ELF-1 (cell line): Measurements from ENCODE around the gene MED13L.

ENCODE experiments used
- DNase-seq: peaks from one replicate; pipeline ENCODE4 v3.0.0-alpha.2; 2016; ENCODE audit warnings: low read depth, low spot score

The MED13L gene

DNA sequence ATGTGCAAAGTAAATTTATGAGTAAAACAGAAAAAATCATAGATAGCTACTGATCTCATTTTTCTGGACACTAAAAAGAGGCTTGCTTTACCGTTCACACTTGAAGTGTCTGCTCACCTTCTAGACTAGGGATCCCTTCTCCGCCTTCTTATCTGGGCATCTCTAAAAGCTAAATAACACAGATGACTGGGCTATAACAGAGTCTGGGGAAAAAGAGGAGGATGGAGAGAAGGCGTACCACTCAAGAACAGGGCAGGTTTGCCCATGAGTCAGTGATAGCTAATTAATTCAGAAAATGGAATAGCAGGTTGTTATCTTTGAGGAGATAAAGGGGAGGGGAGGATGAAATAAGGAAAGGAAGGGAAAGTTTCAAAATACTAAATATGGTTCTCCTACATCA is 185.3 kb downstream of the MED13L start:
- DNase-seq = no peak

GRCh38 chr12:116091579-116091978 is 185.9 kb downstream of the MED13L start:
- no peak for DNase-seq

DNA sequence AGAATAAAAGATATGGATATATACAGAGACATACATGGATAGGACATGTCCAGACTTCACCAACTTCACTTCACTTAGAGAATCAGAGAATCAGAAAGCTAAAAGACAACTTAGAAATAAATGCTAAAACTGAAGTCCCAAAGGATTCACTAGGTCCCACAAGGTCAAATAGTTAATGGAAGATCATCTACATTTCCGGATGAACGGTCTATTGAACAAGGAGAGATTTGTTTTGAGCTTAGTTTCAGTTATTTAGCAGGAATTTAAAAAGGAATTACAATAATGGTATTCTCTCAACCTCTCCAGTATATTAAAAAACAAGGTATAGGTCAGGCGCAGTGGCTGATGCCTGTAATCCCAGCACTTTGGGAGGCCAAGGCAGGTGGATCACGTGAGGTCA is 187.0 kb downstream of the MED13L start:
- DNase-seq = no peak

- DNase-seq = no peak
Observed at GRCh38 chr12:116089080-116089479, 188.4 kb downstream of the MED13L start.

DNA sequence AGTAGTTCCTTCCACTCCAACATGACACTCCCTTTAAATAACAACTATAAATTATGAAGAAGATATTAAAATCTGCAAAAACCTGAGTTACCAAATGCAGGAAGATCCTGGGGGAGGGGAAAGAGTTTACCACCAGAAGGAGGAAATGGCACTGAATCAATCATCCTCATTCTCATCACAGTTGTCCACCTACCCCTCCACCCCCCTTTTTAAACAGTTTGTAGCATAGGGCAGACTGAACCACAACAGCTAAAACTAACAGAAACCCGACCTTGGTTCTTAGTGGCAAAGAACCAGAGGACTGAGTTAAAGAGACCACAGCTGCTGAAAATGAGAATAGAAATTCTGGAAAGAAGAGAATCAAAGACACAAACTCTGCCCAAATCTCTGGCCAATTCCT is 189.5 kb downstream of the MED13L start:
- no peak for DNase-seq

- DNase-seq = no peak
Observed at GRCh38 chr12:116087399-116087798, 190.1 kb downstream of the MED13L start.

GRCh38 chr12:116080415-116080814 is 197.1 kb downstream of the MED13L start:
- DNase-seq = no peak

GRCh38 chr12:116078396-116078795 is 199.1 kb downstream of the MED13L start:
- no peak for DNase-seq

DNA sequence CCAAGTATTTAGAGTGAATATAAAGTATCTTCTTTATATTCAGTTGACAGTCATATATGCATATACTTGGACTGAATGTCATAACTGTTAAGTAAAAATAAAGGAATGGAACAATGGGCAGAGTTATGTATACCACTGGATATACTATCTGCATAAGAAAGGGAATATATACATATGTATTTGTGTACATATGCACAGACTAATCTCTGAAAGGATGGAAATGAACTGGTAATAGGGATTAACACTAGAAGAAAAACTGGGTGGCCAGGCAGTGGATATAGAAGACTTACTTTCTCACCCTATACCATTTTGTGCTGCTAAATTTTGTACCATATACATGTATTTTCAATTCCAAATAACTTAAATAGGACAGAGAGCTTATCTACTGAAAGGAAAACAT is 200.1 kb downstream of the MED13L start:
- DNase-seq = no peak

DNA sequence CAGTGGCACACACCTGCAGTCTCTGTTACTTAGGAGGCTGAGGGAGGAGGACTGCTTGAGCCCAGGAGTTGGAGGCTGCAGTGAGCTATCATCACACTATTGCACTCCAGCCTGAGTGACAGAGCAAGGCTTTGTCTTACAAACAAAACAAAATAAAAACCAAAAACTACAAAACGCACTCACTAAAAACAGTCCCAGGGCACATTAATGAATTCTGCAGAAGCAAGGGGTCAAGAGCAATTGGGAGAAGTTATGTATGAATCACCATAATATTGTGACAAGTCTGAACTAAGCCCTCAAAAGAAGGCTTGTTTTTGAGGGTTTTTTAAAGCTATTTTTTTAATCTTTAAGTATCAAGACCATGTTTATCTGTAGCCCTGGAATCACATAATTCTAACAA is 201.1 kb downstream of the MED13L start:
- no peak for DNase-seq

- no peak for DNase-seq
Observed at GRCh38 chr12:116074686-116075085, 202.8 kb downstream of the MED13L start.

DNA sequence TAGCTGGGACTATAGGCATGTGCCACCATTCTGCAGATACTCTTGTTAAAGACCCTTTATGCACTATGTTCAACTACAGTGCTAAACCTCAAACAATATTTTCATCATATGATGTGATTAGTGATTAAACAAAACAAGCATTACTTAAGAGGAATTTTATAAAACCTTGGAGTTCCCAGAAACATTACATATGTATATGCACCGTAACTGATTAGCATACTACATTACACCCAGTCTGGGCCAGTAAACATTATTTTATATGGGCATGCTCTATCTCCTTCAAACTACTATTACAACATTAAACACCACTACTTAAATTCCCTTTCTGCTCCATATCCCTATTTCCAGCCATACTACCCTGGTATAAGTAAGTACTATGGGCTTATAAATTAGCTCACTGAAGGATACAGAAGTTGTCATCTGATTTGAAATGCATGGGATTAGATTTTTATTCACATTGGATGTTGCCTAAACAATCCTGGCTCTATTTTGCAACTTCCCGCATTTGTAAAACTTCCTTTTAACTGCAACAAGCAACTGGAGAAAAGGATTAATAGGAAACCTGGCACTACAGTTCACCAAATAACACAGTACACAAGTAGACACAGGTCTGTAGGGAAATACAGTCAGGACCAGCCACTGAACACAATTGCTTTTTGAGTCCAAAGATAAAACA is 205.8 kb downstream of the MED13L start:
- no peak for DNase-seq

DNA sequence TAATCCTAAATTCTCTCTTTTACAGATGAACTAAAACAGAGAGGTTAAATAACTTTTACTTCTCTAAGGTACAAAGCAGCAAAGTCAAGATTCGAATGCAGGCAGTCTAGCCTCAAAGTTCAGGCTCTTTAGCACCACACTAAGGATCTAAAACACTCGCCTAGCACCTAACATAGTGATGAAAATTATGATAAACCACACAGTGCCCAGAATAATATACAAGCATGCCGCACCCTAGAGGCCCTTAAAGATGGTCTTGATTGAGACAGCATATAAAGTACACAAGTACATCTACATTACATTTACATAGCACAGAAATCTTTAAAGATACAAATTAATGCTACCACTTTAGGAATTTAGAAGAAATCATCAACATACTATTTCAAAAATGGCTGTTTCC is 207.0 kb downstream of the MED13L start:
- no peak for DNase-seq

- no peak for DNase-seq
Observed at GRCh38 chr12:116069943-116070342, 207.6 kb downstream of the MED13L start.

DNA sequence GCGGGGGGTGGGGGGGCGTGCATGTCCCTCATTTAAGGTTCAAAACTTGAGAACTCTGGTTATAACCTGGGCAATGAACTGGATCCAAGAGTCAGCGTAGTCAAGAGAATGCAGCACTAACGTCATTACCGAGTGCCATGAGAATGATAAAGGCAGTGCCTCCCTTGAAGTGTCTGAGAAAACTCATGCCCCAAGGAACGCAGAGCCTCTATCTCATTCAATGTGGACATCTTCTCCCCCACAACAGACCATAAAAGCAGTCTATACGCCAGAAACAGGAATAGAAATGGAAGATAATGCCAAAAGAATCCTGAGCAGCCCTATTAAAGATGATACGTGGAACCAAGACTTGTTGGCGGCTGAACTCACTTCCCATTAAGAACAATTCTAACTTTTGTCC is 208.6 kb downstream of the MED13L start:
- DNase-seq = no peak

GRCh38 chr12:116068371-116068770 is 209.1 kb downstream of the MED13L start:
- DNase-seq = no peak

- no peak for DNase-seq
Observed at GRCh38 chr12:116067892-116068291, 209.6 kb downstream of the MED13L start.

DNA sequence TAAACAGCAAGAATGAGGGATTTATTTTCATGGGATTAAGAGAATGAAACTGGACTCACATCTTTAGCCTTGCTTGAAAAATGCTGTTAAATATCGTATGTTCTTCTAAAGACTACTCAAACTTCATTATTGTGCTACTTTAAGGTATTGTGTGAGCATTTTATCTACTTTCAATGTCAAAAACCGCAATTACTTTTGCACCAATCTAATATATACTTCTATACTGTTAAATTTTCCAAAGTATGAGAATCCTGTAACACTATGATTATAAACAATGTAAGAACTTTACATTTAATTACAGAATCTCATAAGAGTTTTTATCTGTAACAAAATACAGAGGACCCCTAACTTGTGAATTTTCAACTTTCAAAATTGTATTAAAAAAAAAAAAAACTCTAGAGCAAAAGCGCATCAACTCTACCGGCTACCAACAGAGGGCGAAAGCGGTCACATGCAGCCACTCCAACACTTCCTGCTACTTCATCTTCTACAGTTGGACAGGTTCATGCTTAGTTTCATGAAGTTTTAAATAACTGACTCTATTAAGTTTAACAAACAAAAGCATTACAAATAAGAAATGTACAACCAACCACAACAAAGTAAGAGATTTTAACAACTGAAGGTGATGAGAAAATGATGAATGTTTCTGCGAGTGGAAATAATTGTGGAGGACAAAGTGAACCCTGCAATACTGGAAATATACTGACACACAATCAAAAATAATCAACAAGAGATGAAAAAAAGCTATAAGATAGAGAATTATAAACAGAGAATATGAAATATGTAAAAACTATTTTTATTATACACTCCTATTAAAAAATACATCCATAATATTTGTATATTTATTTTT is 210.9 kb downstream of the MED13L start:
- DNase-seq = peak; percentile 25

- no peak for DNase-seq
Observed at GRCh38 chr12:116065606-116066005, 211.9 kb downstream of the MED13L start.

- DNase-seq = no peak
Observed at GRCh38 chr12:116064493-116064892, 213.0 kb downstream of the MED13L start.

- no peak for DNase-seq
Observed at GRCh38 chr12:116062698-116063097, 214.8 kb downstream of the MED13L start.

DNA sequence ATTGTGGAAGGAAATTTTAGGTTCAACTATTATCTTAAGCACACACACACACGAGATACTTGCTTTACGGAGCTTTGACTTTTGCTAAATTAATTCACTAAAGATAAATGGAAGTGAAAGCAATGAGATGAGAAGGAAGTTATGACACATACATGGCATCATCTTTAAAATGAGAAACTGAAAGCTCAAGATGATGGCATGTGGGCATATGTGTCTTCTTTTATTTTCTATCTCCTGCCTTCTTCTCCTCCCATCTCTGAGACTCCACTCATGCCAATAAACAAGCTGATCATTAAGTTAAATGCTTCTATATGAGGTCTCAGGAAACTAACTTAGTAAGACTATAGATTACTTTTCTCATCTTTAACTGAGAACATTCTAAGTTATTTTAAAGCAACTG is 216.7 kb downstream of the MED13L start:
- no peak for DNase-seq

- no peak for DNase-seq
Observed at GRCh38 chr12:116059904-116060303, 217.6 kb downstream of the MED13L start.
